HEK293T (cell line): ENCODE results near the gene ABCA4.

ENCODE experiments used
- ARNT ChIP-seq: fragments of 450-650 bp; IDR thresholded peaks from 2 replicates; pipeline ENCODE4 v1.6.1; 2017; ENCODE audit warnings: mild to moderate bottlenecking
- BHLHE40 ChIP-seq: fragments of 450-650 bp; IDR thresholded peaks from 2 replicates; pipeline ENCODE4 v1.6.1; 2016; ENCODE audit warnings: mild to moderate bottlenecking, moderate library complexity, borderline replicate concordance
- FOXA1 ChIP-seq: fragments of 450-650 bp; IDR thresholded peaks from 2 replicates; pipeline ENCODE4 v1.6.1; 2016; ENCODE audit warnings: mild to moderate bottlenecking
- FOXK2 ChIP-seq: fragments of 450-650 bp; IDR thresholded peaks from 2 replicates; pipeline ENCODE4 v1.6.1; 2016; ENCODE audit warnings: mild to moderate bottlenecking
- FOXM1 ChIP-seq: fragments of 450-650 bp; IDR thresholded peaks from 2 replicates; pipeline ENCODE4 v1.6.1; 2017; ENCODE audit warnings: mild to moderate bottlenecking, borderline replicate concordance
- L3MBTL2 ChIP-seq: fragments of 450-650 bp; conservative IDR thresholded peaks from 2 replicates; pipeline ENCODE4 v1.6.1; 2016; ENCODE audit warnings: mild to moderate bottlenecking
- SP1 ChIP-seq: fragments of 450-650 bp; IDR thresholded peaks from 2 replicates; pipeline ENCODE4 v1.6.1; 2017

- TF ChIP-seq SP1 (no peak), FOXM1 (no peak), BHLHE40 (no peak), L3MBTL2 (no peak), FOXK2 (no peak), FOXA1 (no peak), ARNT (no peak)
Measured at GRCh38 chr1:94103608-94104007, 17.3 kb downstream of the ABCA4 start.
